Caco-2 (cell line): Measurements from ENCODE around the gene VWA2. TPM values are rescaled to one million over a fixed set of nuclear protein-coding genes. Genes with fewer than 3 reads are reported as not detected.

Experiments used
- BruUV-seq: library from RNA; stranded (reverse); fragments of 400-500 nt; replicated peaks from 2 replicates; lab custom pipeline; 2021; lab: Mats Ljungman, UMichigan
- CTCF ChIA-PET: fragments of 300-600 bp; sonication (Branson Sonifier 250); formaldehyde crosslinking; loops from one replicate; lab custom pipeline; 2022; ENCODE audit warnings: antibody characterized with exemption; lab: Charles Lee
- POLR2A ChIA-PET: fragments of 300-600 bp; sonication (Branson Sonifier 250); formaldehyde crosslinking; loops from one replicate; lab custom pipeline; 2022; ENCODE audit warnings: antibody characterized with exemption; lab: Charles Lee
- DNase-seq, 2 experiments: peaks; one replicate each; pipeline versions ENCODE4 v3.0.0 to v3.0.0-alpha.2; 2020 to 2022
- H3K27me3 ChIP-seq: replicated peaks from 2 replicates; pipeline ENCODE4 v1.6.0; 2011; ENCODE audit warnings: low read length; ENCODE audit not compliant: control insufficient read depth, insufficient read depth
- H3K36me3 ChIP-seq: 2 replicates; pipeline ENCODE4 v1.5.1; 2011; ENCODE audit warnings: low read length; ENCODE audit not compliant: control insufficient read depth, insufficient read depth
- H3K4me1 ChIP-seq: fragments of 250-450 bp; sonication (Bioruptor Pico); 2 replicates; pipeline ENCODE4 v1.5.1; 2020; ENCODE audit warnings: mild to moderate bottlenecking
- H3K4me3 ChIP-seq: 2 replicates; pipeline ENCODE4 v1.5.1; 2011; ENCODE audit warnings: low read depth, mild to moderate bottlenecking, control low read depth, low read length
- H3K9me3 ChIP-seq: fragments of 250-450 bp; sonication (Bioruptor Pico); 2 replicates; pipeline ENCODE4 v1.5.1; 2020; ENCODE audit warnings: mild to moderate bottlenecking, moderate library complexity
- H3K27ac Mint-ChIP-seq: one replicate; pipeline ENCODE4 v1.8.0; 2022; ENCODE audit warnings: mixed read lengths; ENCODE audit not compliant: unreplicated experiment
- H3K27me3 Mint-ChIP-seq: one replicate; pipeline ENCODE4 v1.8.0; 2022; ENCODE audit warnings: mixed read lengths; ENCODE audit not compliant: insufficient read depth, unreplicated experiment
- H3K36me3 Mint-ChIP-seq: one replicate; pipeline ENCODE4 v1.8.0; 2022; ENCODE audit warnings: mild to moderate bottlenecking, mixed read lengths; ENCODE audit not compliant: insufficient read depth, unreplicated experiment
- H3K4me1 Mint-ChIP-seq: one replicate; pipeline ENCODE4 v1.8.0; 2022; ENCODE audit warnings: low read depth, mixed read lengths; ENCODE audit not compliant: unreplicated experiment
- H3K4me3 Mint-ChIP-seq: one replicate; pipeline ENCODE4 v1.8.0; 2022; ENCODE audit warnings: mild to moderate bottlenecking, moderate library complexity, mixed read lengths; ENCODE audit not compliant: unreplicated experiment
- H3K9me3 Mint-ChIP-seq: one replicate; pipeline ENCODE4 v1.8.0; 2022; ENCODE audit warnings: mixed read lengths; ENCODE audit not compliant: unreplicated experiment
- CTCF ChIP-seq, 2 experiments: fragments of 200-600 bp in 1 of 2; IDR thresholded peaks; 1 replicate in 1 of 2; 2 replicates in 1 of 2; pipeline versions ENCODE4 v1.5.1 to v1.8.0; 2011 to 2022; ENCODE audit warnings: antibody characterized with exemption in 1 of 2, control low read depth in 1 of 2, inconsistent platforms in 1 of 2, low read depth in 1 of 2, low read length in 1 of 2, mild to moderate bottlenecking in 1 of 2, moderate library complexity in 1 of 2; ENCODE audit not compliant: insufficient read depth in 1 of 2, severe bottlenecking in 1 of 2, unreplicated experiment in 1 of 2
- intact Hi-C: fragments of 100-400 bp; cut with micrococcal nuclease; formaldehyde crosslinking; loops from one replicate; pipeline ENCODE4 v1.10.0; 2022; ENCODE audit not compliant: unreplicated experiment
- total RNA-seq: library from RNA; stranded (reverse); gene quantifications from 2 replicates; pipeline ENCODE4 v1.2.3, GENCODE V29; 2022

VWA2 gene
- total RNA-seq, 1 experiment from 2014 or later, result 1.2 TPM

- H3K27ac Mint-ChIP-seq, result no peak overlapping the region
- H3K36me3 Mint-ChIP-seq, result no peaks in the 10 kb centered on the region
- no peak for TF ChIP-seq CTCF (IDR thresholded peaks at IDR 0.05; ENCODE audit: insufficient read depth in 1 of 2, low read depth in 1 of 2, low read length in 1 of 2, severe bottlenecking in 1 of 2, unreplicated experiment in 1 of 2)
- no peak for DNase-seq
- no peaks in the 10 kb centered on the region for H3K9me3 ChIP-seq
- H3K4me1 Mint-ChIP-seq, result peaks cover 14% of the 10 kb centered on the region
- no peaks in the 10 kb centered on the region for H3K27me3 Mint-ChIP-seq
- no peak overlapping the region for H3K4me3 ChIP-seq
- no peaks in the 10 kb centered on the region for H3K27me3 ChIP-seq
- ChIA-PET POLR2A (no interaction called here), CTCF (no interaction called here)
- H3K9me3 Mint-ChIP-seq, result no peaks in the 10 kb centered on the region
- no TSS peak for BruUV-seq
- intact Hi-C loops, result no loop called here
- H3K4me3 Mint-ChIP-seq, result no peak overlapping the region
- peaks cover 8% of the 10 kb centered on the region for H3K4me1 ChIP-seq
- H3K36me3 ChIP-seq, result no peaks in the 10 kb centered on the region
Observed at GRCh38 chr10:114335614-114336013, 96.6 kb downstream of the VWA2 start.

- POLR2A ChIA-PET, result no interaction called here
- Mint-ChIP-seq H3K9me3 (no peaks in the 10 kb centered on the region), H3K36me3 (no peaks in the 10 kb centered on the region), H3K27me3 (no peaks in the 10 kb centered on the region), H3K4me3 (no peak overlapping the region), H3K27ac (no peak overlapping the region), H3K4me1 (peaks cover 14% of the 10 kb centered on the region)
- Histone ChIP-seq H3K9me3 (no peaks in the 10 kb centered on the region), H3K4me1 (peaks cover 8% of the 10 kb centered on the region), H3K36me3 (no peaks in the 10 kb centered on the region), H3K27me3 (no peaks in the 10 kb centered on the region), H3K4me3 (no peak overlapping the region)
- no peak for TF ChIP-seq CTCF (IDR thresholded peaks at IDR 0.05; ENCODE audit: insufficient read depth in 1 of 2, low read depth in 1 of 2, low read length in 1 of 2, severe bottlenecking in 1 of 2, unreplicated experiment in 1 of 2)
- DNase-seq, result peak in 1 of 2 experiments; percentile 72
- CTCF ChIA-PET, result no interaction called here
- intact Hi-C loops, result no loop called here
- no TSS peak for BruUV-seq
Observed at GRCh38 chr10:114336823-114337509, 97.9 kb downstream of the VWA2 start.

- no peak for DNase-seq
- H3K36me3 ChIP-seq, result no peaks in the 10 kb centered on the region
- no peak overlapping the region for H3K4me3 ChIP-seq
- peaks cover 8% of the 10 kb centered on the region for H3K4me1 ChIP-seq
- no peaks in the 10 kb centered on the region for H3K27me3 ChIP-seq
- Mint-ChIP-seq H3K4me1 (peaks cover 14% of the 10 kb centered on the region), H3K4me3 (no peak overlapping the region), H3K36me3 (no peaks in the 10 kb centered on the region), H3K27ac (no peak overlapping the region), H3K27me3 (no peaks in the 10 kb centered on the region), H3K9me3 (no peaks in the 10 kb centered on the region)
- BruUV-seq, result no TSS peak
- intact Hi-C loops, result no loop called here
- CTCF ChIA-PET, result no interaction called here
- no peaks in the 10 kb centered on the region for H3K9me3 ChIP-seq
- POLR2A ChIA-PET, result no interaction called here
- TF ChIP-seq CTCF (IDR thresholded peaks at IDR 0.05; ENCODE audit: insufficient read depth in 1 of 2, low read depth in 1 of 2, low read length in 1 of 2, severe bottlenecking in 1 of 2, unreplicated experiment in 1 of 2), result no peak
Observed at GRCh38 chr10:114337510-114338462, 98.7 kb downstream of the VWA2 start.
